ENCODE results near the gene DNAJC24.
A peak's percentile ranks its signal among the peaks of the same experiment; 100 is the strongest.
"Not testable (repeated sequence)": the region's sequence is repeated elsewhere in the genome, so short reads cannot be mapped to it uniquely, and the experiment has no call there.

DNAJC24 gene, protein sequence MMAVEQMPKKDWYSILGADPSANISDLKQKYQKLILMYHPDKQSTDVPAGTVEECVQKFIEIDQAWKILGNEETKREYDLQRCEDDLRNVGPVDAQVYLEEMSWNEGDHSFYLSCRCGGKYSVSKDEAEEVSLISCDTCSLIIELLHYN

DNA sequence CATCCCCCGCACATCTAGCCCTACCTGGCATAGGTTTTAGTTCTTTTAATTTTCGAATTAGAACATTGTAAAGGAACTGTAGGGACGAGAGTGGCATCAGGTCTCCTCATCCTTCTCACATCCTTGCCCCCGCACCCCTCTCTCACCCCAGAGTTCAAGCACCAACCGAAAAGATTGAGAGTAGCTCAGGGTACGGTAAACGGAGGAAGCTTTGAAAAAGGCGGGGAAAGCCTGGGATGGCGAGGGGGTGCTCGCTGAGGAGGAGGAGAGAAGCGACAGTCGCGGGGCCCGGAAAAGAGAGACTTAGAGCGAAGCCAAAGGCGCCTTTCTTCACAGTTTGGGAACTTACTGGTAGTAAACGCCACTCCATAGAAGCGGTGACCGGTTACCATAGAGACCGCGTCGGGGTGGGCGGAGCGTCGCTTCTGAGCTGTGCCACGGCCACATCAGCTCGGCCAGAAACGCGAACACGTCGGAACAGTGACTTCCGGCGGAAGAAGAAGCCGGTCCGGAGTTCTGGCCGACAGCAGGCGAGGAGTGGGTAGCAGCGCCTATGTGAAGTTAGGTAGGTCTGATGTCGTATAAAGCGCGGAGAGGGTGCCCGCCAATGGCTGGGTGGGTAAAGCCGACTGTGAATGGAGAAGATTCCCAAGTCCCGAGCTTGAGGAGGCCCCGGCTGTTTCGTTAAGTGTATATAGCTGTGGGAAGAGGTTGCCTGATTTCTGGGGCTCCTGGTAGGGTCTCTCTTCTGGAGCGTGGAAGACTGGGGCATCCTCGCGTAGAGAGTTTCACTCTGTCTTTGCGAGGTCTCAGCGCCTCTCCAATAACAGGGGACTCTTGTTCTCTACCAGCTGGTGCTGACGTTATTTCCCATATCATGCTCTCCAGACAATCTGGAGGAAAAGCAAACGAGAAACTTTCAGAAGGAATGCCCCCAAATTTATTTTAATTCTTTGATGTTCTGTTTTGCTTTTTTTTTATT lies at the start of gene DNAJC24, which contains the start of gene DCDC1:
DNAJC24 (plus strand) TSS at position 513 of the 982 bp plus-strand sequence. CDS start 889 bp downstream, outside the sequence.
DCDC1 (minus strand) TSS at position 392 of the 982 bp plus-strand sequence. CDS start 41,459 bp downstream, outside the sequence.
- DNase-seq = peak; percentile 80 to 92 (median 88)

DNA sequence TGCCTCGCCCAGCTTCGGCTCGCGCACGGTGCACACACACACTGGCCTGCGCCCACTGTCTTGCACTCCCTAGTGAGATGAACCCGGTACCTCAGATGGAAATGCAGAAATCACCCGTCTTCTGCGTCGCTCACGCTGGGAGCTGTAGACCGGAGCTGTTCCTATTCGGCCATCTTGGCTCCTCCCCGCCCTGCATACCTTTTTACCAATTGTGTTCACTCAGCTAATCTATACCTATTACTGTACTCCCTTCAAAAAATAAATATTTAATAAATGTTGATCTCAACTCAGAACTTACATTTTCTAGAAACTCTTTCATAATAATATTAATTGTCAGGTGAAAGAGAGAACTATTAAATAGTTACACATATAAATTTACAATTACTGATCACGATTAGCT lies 48.2 kb upstream of the DNAJC24 start:
- not testable (repeated sequence) for DNase-seq

DNA sequence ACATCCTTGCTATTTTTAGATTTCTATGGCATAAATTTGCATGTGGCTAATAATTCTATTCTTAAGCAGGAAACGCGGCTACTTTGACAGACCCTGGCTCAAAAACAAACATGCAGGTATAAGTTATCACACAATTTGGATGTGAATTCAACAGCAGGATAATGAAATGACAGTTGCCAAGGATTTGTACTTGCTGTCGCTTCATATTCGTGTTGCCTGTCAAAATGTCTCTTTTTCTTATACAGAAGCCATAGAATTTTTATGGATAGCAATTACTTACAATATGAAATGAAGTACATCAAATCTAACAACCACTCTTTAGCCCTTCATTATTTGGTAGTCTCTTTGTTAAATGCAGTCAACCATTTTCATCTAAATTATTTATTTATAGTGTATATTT lies 46.5 kb upstream of the DNAJC24 start:
- DNase-seq = no peak

DNA sequence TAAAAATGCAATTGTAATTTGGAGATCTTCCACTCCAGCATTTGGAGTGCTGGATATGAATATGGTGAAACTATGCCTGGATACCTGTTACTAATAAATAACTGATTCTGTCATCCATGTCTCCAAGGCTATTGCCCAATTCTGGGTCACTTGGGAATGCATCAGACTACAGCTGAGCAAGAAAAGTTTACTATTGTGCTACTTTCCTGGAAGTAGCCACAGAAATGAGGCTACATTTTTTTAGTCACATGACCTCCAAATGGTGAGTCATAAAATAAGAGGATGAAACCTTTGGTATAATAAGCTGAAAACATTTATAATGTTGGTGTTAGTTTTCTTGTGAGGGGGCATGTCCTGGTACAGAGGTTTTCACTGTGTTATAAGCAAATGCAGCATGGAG lies 44.5 kb upstream of the DNAJC24 start:
- no peak for DNase-seq

DNA sequence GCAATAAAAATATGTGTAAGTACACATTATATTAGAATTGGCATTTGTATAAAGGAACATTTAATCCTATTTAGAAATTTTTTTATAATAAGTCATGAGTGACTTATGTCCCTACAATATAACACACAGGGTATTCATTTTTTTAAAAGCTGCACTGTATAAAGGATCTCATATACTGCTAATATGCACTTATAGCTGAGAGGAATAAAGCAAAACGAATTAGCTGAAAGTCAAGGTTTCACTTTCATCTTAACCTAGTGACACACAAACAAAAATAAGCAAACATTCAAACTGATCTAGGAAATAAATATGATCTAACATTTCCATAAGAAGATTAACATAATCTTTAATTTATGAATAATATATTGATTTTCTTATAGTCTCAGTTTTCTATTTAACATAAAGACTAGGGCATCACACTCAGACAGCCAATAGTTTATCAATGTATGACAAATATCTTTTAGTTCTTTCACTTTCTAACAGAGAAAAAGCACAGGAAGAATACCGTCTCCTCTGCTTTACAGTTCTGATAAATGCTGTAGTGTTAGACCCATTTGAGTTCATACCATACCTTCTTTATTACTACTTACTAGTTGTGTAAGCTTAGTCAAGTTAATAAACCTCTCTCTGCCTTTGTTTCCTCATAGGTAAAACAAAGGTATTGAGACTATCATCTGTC lies 43.1 kb upstream of the DNAJC24 start:
- DNase-seq = no peak

DNA sequence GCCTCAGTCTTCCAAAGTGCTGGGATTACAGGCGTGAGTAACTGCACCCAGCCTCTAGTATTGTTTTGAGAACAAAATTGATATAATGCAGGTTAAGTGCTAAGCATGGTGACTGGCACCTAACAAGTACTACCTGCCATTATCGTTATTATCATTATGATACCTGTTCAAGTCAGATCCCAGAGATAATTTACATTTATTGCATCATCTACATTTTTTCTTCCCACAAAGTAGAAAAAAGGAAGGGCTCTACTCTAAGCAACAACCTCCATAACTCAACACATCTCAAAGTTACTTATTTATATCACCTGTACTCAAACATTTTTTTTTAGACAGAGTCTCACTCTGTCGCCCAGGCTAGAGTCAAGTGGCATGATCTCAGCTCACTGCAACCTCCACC lies 42.2 kb upstream of the DNAJC24 start:
- no peak for DNase-seq

DNA sequence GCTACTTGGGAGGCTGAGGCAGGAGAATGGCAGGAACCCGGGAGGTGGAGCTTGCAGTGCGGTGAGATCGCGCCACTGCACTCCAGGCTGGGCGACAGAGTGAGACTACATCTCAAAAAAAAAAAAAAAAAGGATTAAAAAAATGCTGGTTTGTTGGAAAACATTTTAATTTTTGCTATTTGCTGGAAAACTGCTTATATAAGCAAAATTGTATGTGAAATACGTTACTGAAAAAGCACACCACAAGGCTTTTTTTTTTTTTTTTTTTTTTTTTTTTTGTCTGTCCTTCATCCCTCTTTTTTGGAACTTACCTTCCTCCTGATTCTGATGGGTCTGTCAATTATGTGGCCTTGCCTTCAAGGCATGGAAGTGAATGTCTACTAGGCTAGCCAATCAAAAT lies 41.0 kb upstream of the DNAJC24 start:
- DNase-seq = no peak

DNA sequence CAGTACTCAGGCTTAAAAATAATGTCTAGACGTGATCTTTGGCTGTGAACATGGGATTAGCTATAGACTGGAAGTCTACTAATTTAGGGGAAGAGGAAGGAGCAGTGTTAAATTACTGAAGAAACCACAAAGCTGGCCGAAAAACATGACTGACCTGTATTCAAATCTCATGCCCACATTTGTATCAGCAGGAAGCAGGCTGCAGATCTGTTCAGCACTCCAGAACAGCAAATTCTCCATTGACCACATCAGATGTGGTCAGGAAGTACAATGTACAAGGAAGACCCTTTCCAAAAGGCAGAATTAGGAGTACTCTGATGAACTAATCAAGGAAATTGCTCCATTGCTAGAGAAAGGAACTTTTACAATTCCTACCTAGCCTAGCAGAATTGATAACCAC lies 31.9 kb upstream of the DNAJC24 start:
- DNase-seq = no peak

DNA sequence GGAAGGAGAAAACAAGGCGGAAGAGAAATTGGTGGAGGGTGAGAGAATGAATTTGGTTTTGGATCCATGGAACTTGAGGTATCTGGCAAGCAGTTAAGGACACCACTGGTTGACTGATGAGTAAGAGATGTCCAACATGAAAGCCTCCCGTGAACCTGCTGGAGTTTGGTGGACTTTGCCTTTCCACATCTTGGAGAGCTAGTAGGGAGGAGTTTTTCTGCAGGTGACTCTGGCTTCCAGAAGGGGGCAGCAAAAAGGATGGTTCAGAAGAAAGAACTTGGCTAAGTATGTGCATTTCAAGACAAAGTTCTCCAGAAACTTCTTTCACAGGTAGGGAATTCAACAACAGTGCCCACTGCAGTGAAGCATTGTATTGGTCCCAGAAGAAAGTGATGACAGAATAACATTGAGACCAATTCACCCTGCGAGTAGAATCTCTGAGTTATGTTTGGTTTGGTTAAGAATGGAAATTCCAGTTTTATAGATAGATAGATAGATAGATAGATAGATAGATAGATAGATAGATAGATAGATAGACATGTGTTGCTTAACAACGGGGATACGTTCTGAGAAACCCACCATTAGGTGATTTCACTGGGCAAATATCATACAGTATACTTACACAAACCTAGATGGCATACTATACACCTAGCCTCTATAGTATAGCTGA lies 28.6 kb upstream of the DNAJC24 start:
- no peak for DNase-seq

DNA sequence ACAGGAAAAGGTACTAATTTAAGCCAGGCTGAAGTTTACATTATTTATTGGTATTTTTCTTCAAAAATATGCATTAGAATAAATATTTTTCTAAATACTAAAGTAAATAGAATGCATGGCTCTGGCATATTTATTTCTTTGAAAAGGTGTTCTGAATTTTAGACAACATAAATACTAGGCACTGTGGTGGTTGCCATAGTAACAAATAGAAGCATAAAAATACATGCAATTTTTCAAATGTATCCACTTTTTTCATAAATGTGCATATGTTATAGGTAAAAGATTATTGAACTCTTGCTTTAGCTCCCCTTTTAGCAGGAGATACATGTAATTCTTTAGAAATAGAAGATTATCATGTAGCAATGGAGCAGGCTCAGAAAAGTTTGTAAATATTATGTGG lies 18.5 kb upstream of the DNAJC24 start:
- DNase-seq = no peak

DNA sequence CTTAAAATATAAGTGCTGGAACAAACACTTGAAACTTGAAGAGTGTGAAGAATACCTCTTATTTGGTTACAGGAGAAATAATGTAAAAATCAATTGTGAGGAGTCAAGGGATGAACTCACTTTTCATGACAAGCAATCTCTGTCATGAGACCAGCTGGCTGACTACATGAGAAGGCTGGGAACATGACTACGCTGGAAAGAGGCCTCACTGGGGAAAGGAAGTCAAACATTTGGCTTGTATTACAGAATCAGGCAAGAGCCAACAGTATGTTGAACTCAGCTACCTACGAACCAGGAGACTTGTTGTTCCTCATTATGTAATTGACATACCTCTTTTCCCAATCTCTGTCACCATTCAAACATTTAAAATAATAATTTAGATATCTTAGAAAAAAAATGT lies 14.5 kb upstream of the DNAJC24 start:
- DNase-seq = no peak

DNA sequence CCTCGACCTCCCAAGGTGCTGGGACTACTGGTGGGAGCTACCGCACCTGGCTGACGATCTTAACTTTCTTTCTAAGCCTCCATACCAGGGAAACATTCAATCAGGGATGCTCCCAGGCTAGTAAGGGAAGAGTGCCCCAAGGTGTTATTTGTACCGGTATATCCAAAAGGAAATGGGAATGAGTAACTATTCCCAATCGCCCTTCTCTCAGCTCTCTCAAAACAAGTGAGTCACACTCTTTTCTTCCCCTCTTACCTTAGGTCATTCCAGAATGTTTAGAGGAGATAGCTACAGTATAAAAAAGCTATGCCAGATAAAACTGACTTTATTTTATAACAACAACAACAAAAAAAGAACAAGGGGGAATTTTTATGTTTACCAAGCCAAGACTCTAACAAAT lies 13.8 kb upstream of the DNAJC24 start:
- no peak for DNase-seq

DNA sequence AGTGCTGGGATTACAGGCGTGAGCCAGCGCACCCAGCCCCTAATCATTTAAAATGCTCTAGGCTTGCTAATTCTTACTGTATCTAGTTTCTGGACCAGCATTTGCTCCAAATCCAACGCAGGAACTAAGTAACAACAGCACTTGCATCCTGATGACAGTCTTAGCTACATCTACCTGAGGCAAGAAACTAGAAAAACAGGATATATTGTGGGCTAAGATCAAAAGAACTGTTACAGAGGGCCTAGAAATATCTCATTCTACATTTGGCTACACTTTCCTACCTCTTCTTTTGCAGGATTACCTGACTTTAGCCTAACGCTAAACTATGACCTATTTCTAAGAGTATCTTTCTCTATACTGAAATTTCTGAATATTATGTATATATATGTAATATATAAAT lies 7.9 kb upstream of the DNAJC24 start:
- DNase-seq = no peak

DNA sequence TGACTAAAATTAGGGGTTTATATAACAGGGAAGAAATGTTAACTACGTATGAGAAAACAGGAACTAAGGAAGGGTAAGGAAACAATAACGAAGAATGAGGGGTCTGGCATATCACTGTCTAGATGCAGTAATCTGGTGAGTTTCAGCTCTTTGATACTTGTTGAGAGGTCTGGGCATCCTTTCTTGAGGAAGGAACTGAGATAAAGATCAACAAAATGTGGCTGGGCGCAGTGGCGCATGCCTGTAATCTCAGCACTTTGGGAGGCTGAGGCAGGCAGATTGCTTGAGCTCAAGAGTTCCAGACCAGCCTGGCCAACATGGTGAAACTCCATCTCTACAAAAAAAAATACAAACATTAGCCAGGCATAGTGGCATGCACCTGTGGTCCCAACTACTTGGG lies 2.9 kb upstream of the DNAJC24 start:
- no peak for DNase-seq

DNA sequence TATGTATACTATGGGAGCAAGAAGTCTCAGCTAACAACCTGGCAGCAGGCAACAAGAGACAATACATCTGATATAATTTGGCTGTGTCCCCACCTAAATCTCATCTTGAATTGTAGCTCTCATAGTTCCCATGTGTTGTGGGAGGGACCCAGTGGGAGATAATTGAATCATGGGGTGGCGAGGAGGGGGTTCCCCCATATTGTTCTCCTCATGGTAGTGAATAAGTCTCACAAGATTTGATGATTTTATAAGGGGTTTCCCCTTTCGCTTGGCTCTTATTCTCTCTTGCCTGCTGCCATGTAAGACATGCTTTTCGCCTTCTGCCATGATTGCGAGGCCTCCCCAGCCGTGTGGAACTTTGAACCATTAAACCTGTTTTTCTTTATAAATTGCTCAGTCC lies 6.2 kb downstream of the DNAJC24 start:
- no peak for DNase-seq

DNA sequence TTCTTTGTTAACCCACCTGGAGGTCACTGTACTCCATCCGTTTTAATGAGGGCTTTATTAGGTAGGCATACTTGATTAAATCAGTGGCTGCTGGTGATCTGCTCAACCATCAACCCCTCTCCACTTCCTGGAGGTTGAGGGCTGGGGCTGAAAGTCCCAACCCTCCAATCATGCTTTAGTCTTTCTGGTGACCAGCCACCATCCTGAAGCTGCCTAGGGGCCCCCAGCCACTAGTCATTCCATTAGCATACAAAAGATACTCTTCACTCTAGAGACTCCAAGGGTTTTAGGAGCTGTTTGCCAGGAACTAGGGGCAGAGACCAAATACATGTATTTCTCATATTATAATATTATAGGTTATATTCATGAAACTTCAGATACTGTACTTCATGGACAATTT lies 13.5 kb downstream of the DNAJC24 start:
- DNase-seq = no peak

DNA sequence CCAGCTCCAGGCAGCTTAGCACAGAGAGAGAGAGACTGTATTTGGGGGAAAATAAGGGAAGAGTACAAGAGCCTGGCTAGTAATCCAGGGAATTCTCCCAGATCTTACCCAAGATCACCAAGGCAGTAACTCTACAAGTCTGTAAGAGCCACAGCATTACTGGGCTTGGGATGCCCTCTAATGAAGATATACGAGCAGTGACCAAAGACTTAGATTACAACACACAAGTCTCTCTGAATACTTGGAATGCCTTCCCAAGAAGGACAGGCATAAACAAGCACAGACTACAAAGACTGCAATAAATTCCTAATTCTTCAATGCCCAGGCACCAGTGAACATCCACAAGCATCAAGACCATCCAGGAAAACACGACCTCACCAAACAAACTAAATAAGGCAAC lies 17.7 kb downstream of the DNAJC24 start:
- DNase-seq = no peak

DNA sequence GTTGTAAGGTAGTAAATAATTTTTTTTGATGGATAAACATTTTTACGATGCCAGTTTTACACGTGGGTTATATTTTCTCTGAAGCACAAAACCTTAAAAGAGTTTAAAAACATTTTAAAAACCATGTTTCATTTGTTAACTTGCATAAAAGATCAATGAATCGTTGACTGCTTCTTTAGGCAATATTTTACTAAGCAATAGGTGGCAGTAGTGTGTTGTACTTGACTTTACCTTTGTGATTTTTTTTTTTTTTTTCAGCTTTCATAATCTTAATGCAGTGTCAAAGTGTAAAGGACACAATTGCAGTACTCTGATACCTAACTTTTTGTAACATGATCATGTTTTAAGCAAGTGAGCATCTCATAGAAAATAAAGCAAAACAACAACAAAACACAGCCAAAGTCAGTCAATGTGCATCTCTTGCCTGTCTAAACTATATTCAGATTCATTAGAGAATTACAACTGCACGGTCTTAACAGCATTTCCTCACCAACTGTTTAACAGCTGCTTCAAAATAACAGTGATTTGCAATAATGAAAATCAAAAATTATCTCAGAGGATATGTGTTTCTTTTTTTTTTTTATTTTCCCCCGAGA lies 27.7 kb downstream of the DNAJC24 start:
- no peak for DNase-seq

DNA sequence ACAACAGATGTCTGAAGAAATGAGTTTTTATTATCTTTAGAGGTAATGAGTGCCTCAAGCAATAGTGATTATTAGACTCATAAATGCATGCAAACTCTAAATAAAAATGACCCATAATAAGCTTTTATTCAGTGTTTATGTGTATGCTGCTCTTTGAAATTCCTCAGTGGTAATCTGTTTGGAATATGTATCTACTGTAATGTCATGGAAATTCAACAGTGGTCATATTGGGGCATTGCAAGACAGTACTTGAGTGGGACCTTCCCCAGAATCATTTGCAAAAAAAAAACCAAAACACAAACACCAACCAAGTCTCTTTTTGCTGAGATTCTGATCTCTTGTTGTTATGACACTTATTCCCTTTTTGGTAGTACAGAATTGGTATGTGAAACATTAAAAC lies 35.0 kb downstream of the DNAJC24 start:
- DNase-seq = no peak

DNA sequence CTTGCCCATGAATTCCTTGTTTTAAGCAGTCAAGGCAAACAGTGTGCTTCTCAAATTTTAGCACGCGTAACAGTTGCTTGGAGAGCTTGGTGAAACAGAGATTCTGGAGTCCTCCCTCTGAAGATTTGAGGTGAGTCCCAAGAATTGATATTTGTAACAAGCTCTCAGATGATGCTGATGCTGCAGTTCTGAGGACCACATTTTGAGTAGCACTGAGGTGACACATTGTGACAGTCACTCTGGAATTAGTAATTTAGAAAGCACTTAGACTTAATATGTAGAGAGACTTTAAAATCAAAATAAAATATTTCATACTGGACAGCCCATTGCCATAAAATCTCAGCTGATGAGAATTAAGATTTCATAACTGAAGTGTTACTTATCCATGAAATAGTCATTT lies 38.5 kb downstream of the DNAJC24 start:
- DNase-seq = no peak

DNA sequence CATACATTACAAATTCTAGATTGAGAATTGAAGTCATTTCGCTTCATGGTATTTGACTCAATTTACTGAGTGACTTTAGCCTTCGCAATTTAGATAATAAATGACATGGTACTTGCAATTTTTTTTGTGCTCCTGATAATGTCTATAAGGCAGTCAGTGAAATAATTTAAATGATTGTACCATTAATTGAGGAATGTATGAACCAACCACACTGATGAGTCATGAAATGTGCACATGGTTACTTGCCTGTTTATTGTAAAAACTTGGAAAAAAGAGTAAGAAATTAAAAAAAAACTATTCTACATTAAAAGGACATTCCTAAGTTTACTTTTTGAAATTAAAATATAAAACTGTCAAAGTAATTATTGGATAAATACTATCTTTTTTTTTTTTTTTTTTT lies 43.3 kb downstream of the DNAJC24 start:
- DNase-seq = no peak

DNA sequence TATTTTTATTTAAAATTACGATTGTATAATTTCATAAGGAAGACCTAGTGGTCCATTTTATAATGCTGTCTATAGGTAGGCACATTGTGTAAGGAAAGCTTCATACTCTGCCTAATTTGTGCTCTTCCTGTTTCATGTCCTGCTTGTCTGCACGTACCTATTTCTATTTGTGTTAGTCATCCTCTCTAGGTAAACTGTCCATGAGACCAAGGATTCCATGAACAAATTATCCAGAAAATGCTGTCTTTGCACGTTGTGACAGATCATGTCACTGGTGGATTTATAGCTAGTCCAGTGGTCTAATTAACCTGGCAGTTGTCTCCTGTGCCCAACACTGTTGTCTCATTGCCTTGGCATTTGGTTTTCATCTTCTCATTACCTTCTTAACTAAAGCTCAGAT lies 44.7 kb downstream of the DNAJC24 start:
- no peak for DNase-seq

DNA sequence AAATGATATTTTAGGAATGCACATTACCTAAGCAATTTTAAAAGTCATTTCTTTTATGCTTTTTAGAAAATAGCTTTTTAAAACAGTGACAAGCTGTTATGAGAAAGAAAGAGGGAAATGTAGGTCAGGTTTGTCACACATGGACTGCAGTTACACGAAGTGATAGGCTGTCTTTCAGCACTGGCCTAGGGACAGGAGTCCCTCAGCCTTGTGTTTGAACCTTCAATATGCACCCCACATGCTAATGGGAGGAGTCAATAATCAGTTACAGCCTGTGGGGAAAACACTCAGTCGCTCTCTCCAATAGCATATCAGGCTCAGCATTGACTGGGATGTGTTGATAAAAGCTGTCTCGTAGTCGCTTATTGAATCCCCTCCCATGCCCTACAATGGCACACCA lies 45.8 kb downstream of the DNAJC24 start:
- DNase-seq = no peak
